ENCODE data around the gene PGAP2.

The PGAP2 gene

GRCh38 chr11:3796002-3796311, 12.4 kb upstream of the PGAP2 start:
- Histone ChIP-seq H4K20me1 (ENCODE audit: insufficient read depth, low read length, poor library complexity, severe bottlenecking) (peaks cover 47% of the 10 kb centered on the region), H2AFZ (ENCODE audit: low read length) (no peak overlapping the region), H3K79me2 (ENCODE audit: insufficient read depth, low read length) (peaks cover 80% of the 10 kb centered on the region), H3K9me2 (replicated peaks; ENCODE audit: low read depth, low read length) (no peaks in the 10 kb centered on the region), H3K9ac (ENCODE audit: low read depth, low read length, poor library complexity, severe bottlenecking) (peak overlapping the region; percentile 98), H3K4me1 (ENCODE audit: insufficient read depth, low read length, poor library complexity, severe bottlenecking) (peaks cover 36% of the 10 kb centered on the region), H3K9me3 (ENCODE audit: insufficient read depth, low read depth, low read length) (no peaks in the 10 kb centered on the region), H3F3A (ENCODE audit: low read depth) (no peaks in the 10 kb centered on the region), H3K4me3 (ENCODE audit: low read length, poor library complexity, severe bottlenecking) (peak overlapping the region; percentile 100), H3K27me3 (ENCODE audit: insufficient read depth, low read length, poor library complexity, severe bottlenecking) (peaks cover 6% of the 10 kb centered on the region), H3K4me2 (ENCODE audit: low read depth, low read length, poor library complexity, severe bottlenecking) (peak overlapping the region; percentile 95), H3K36me3 (ENCODE audit: insufficient read depth, low read length) (peaks cover 15% of the 10 kb centered on the region; the same call in 1 of the 2 replicates)
- no peak for TF ChIP-seq CTCF (conservative IDR thresholded peaks at IDR 0.05; ENCODE audit: low read length)
- TF ChIP-seq EZH2phosphoT487 (IDR thresholded peaks at IDR 0.05; ENCODE audit: borderline replicate concordance), result no peak

DNA sequence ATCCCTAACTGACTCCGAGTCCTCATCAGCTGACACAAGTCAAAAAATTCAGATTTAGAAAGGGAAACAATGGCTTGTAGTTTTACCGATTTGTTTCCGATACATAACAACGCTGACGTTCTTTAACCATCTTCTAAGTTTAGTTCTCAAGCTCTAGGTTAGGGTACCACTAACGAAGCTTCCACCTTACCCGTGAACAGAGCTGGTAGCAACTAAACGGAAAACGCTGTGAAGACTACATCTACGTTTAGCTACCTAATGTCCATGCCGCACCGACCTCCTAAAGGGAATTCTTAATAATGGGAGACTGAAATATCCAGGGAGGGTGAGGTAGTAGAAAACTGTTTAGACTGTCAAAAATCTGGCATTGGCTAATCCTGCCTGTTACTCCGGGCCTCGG, 12.0 kb upstream of the PGAP2 start:
- Histone ChIP-seq H3K27me3 (ENCODE audit: insufficient read depth, low read length, poor library complexity, severe bottlenecking) (peaks cover 6% of the 10 kb centered on the region), H3K9me2 (replicated peaks; ENCODE audit: low read depth, low read length) (no peaks in the 10 kb centered on the region), H2AFZ (ENCODE audit: low read length) (no peak overlapping the region), H3F3A (ENCODE audit: low read depth) (no peaks in the 10 kb centered on the region), H3K4me2 (ENCODE audit: low read depth, low read length, poor library complexity, severe bottlenecking) (peak overlapping the region; percentile 95), H3K4me1 (ENCODE audit: insufficient read depth, low read length, poor library complexity, severe bottlenecking) (peaks cover 36% of the 10 kb centered on the region), H3K36me3 (ENCODE audit: insufficient read depth, low read length) (peaks cover 15% of the 10 kb centered on the region; the same call in 1 of the 2 replicates), H3K9me3 (ENCODE audit: insufficient read depth, low read depth, low read length) (no peaks in the 10 kb centered on the region), H4K20me1 (ENCODE audit: insufficient read depth, low read length, poor library complexity, severe bottlenecking) (peaks cover 47% of the 10 kb centered on the region), H3K79me2 (ENCODE audit: insufficient read depth, low read length) (peaks cover 76% of the 10 kb centered on the region), H3K9ac (ENCODE audit: low read depth, low read length, poor library complexity, severe bottlenecking) (peak overlapping the region; percentile 98), H3K4me3 (ENCODE audit: low read length, poor library complexity, severe bottlenecking) (peak overlapping the region; percentile 100)
- TF ChIP-seq CTCF (conservative IDR thresholded peaks at IDR 0.05; ENCODE audit: low read length) (no peak), EZH2phosphoT487 (IDR thresholded peaks at IDR 0.05; ENCODE audit: borderline replicate concordance) (no peak)

- Histone ChIP-seq H3K9ac (ENCODE audit: low read depth, low read length, poor library complexity, severe bottlenecking) (peak overlapping the region; percentile 98), H2AFZ (ENCODE audit: low read length) (peak overlapping the region; percentile 82), H3K36me3 (ENCODE audit: insufficient read depth, low read length) (peaks cover 15% of the 10 kb centered on the region; the same call in 1 of the 2 replicates), H3K9me3 (ENCODE audit: insufficient read depth, low read depth, low read length) (no peaks in the 10 kb centered on the region), H3K9me2 (replicated peaks; ENCODE audit: low read depth, low read length) (no peaks in the 10 kb centered on the region), H3K79me2 (ENCODE audit: insufficient read depth, low read length) (peaks cover 71% of the 10 kb centered on the region), H3K4me2 (ENCODE audit: low read depth, low read length, poor library complexity, severe bottlenecking) (peak overlapping the region; percentile 95), H3F3A (ENCODE audit: low read depth) (no peaks in the 10 kb centered on the region), H3K4me3 (ENCODE audit: low read length, poor library complexity, severe bottlenecking) (peak overlapping the region; percentile 100), H3K27me3 (ENCODE audit: insufficient read depth, low read length, poor library complexity, severe bottlenecking) (peaks cover 6% of the 10 kb centered on the region), H4K20me1 (ENCODE audit: insufficient read depth, low read length, poor library complexity, severe bottlenecking) (peaks cover 47% of the 10 kb centered on the region), H3K4me1 (ENCODE audit: insufficient read depth, low read length, poor library complexity, severe bottlenecking) (peaks cover 36% of the 10 kb centered on the region)
- no peak for TF ChIP-seq CTCF (conservative IDR thresholded peaks at IDR 0.05; ENCODE audit: low read length)
- no peak for TF ChIP-seq EZH2phosphoT487 (IDR thresholded peaks at IDR 0.05; ENCODE audit: borderline replicate concordance)
These were observed 11.5 kb upstream of the PGAP2 start for GRCh38 chr11:3796801-3797328.
